WTC11 (cell line): ENCODE results near the gene FAM9C. TPM values are rescaled to one million over a fixed set of nuclear protein-coding genes. Genes with fewer than 3 reads are reported as not detected.

Source experiments
- ATAC-seq: fragments of 200-7000 bp; cut with Tn5 transposase; 2 replicates; pipeline ENCODE4 v1.10.0; 2021; ENCODE audit warnings: mild to moderate bottlenecking, moderate library complexity
- CTCF ChIA-PET: fragments of 300-600 bp; sonication (Branson Sonifier 250); formaldehyde crosslinking; loops from one replicate; lab custom pipeline; 2021; ENCODE audit warnings: antibody characterized with exemption; lab: Charles Lee
- POLR2A ChIA-PET: fragments of 350-600 bp; sonication (Branson Sonifier 250); formaldehyde crosslinking; loops from one replicate; lab custom pipeline; 2021; ENCODE audit warnings: antibody characterized with exemption; lab: Charles Lee
- DNase-seq: peaks from one replicate; pipeline ENCODE4 v3.0.0; 2021; ENCODE audit warnings: low spot score
- H3K27ac Mint-ChIP-seq: 2 replicates; pipeline ENCODE4 v1.8.0; 2021; ENCODE audit warnings: mixed read lengths
- H3K27me3 Mint-ChIP-seq: 2 replicates; pipeline ENCODE4 v1.8.0; 2021; ENCODE audit warnings: low read depth, mild to moderate bottlenecking, moderate library complexity, mixed read lengths
- H3K36me3 Mint-ChIP-seq: 2 replicates; pipeline ENCODE4 v1.8.0; 2021; ENCODE audit warnings: mixed read lengths
- H3K4me1 Mint-ChIP-seq: 2 replicates; pipeline ENCODE4 v1.8.0; 2022; ENCODE audit warnings: mixed read lengths
- H3K4me3 Mint-ChIP-seq: 2 replicates; pipeline ENCODE4 v1.8.0; 2021; ENCODE audit warnings: mild to moderate bottlenecking, moderate library complexity, mixed read lengths
- H3K9me3 Mint-ChIP-seq: 2 replicates; pipeline ENCODE4 v1.8.0; 2021; ENCODE audit warnings: mixed read lengths
- CREM ChIP-seq: sonication (generic); formaldehyde crosslinking; IDR thresholded peaks from 2 replicates; pipeline ENCODE4 v1.8.1; 2022; ENCODE audit warnings: mild to moderate bottlenecking, missing genetic modification reagents, moderate library complexity
- E2F1 ChIP-seq: sonication (generic); formaldehyde crosslinking; IDR thresholded peaks from 2 replicates; pipeline ENCODE4 v1.8.0; 2022; ENCODE audit warnings: mild to moderate bottlenecking, missing genetic modification reagents
- E2F4 ChIP-seq: sonication (generic); formaldehyde crosslinking; IDR thresholded peaks from 2 replicates; pipeline ENCODE4 v1.8.1; 2022; ENCODE audit warnings: low read depth, mild to moderate bottlenecking, moderate library complexity, missing genetic modification reagents, borderline replicate concordance
- E2F5 ChIP-seq: sonication (generic); formaldehyde crosslinking; IDR thresholded peaks from 2 replicates; pipeline ENCODE4 v1.8.1; 2022; ENCODE audit warnings: mild to moderate bottlenecking, moderate library complexity, missing genetic modification reagents
- ETV6 ChIP-seq: sonication (generic); formaldehyde crosslinking; IDR thresholded peaks from 2 replicates; pipeline ENCODE4 v1.8.1; 2022; ENCODE audit warnings: mild to moderate bottlenecking, missing genetic modification reagents
- GTF2I ChIP-seq: fragments of 250-450 bp; sonication (Bioruptor Pico); conservative IDR thresholded peaks from 2 replicates; pipeline ENCODE4 v1.4.0; 2021; ENCODE audit warnings: mild to moderate bottlenecking
- MAX ChIP-seq: sonication (generic); formaldehyde crosslinking; IDR thresholded peaks from 2 replicates; pipeline ENCODE4 v1.8.0; 2022; ENCODE audit warnings: mild to moderate bottlenecking, missing genetic modification reagents
- MXD4 ChIP-seq: fragments of 250-450 bp; sonication (Bioruptor Pico); IDR thresholded peaks from 2 replicates; pipeline ENCODE4 v1.8.0; 2021; ENCODE audit warnings: mild to moderate bottlenecking, moderate library complexity, borderline replicate concordance
- NFE2L1 ChIP-seq: sonication (generic); formaldehyde crosslinking; IDR thresholded peaks from 2 replicates; pipeline ENCODE4 v1.8.1; 2023; ENCODE audit warnings: missing genetic modification reagents
- NFYB ChIP-seq: sonication (generic); formaldehyde crosslinking; conservative IDR thresholded peaks from 2 replicates; pipeline ENCODE4 v1.8.0; 2022; ENCODE audit warnings: low read depth, missing genetic modification reagents
- NR2C2 ChIP-seq: sonication (generic); formaldehyde crosslinking; IDR thresholded peaks from 2 replicates; pipeline ENCODE4 v1.8.0; 2022; ENCODE audit warnings: mild to moderate bottlenecking, missing genetic modification reagents
- PRDM15 ChIP-seq: sonication (generic); formaldehyde crosslinking; IDR thresholded peaks from 2 replicates; pipeline ENCODE4 v1.8.0; 2022; ENCODE audit warnings: missing genetic modification reagents
- RORB ChIP-seq: fragments of 250-450 bp; sonication (Bioruptor Pico); IDR thresholded peaks from 2 replicates; pipeline ENCODE4 v1.9.0; 2021; ENCODE audit warnings: mild to moderate bottlenecking
- TEAD1 ChIP-seq: sonication (generic); formaldehyde crosslinking; IDR thresholded peaks from 2 replicates; pipeline ENCODE4 v1.8.0; 2022; ENCODE audit warnings: mild to moderate bottlenecking, missing genetic modification reagents
- TEAD4 ChIP-seq: sonication (generic); formaldehyde crosslinking; IDR thresholded peaks from 2 replicates; pipeline ENCODE4 v1.8.0; 2022; ENCODE audit warnings: mild to moderate bottlenecking, missing genetic modification reagents
- ZNF423 ChIP-seq: fragments of 250-450 bp; sonication (Bioruptor Pico); IDR thresholded peaks from 2 replicates; pipeline ENCODE4 v2.1.2; 2022; ENCODE audit warnings: mild to moderate bottlenecking, moderate library complexity
- total RNA-seq: library from RNA; stranded (reverse); gene quantifications from 3 replicates; pipeline ENCODE4 v1.2.3, GENCODE V29; 2021
- TF ChIP-seq, protein P1 (sequence below): sonication (generic); formaldehyde crosslinking; IDR thresholded peaks from 2 replicates; pipeline ENCODE4 v1.8.1; 2022; ENCODE audit warnings: low read depth, missing genetic modification reagents, borderline replicate concordance
- TF ChIP-seq, protein P2 (sequence below): sonication (generic); formaldehyde crosslinking; IDR thresholded peaks from 2 replicates; pipeline ENCODE4 v1.8.1; 2022; ENCODE audit warnings: missing genetic modification reagents, borderline replicate concordance
- TF ChIP-seq, protein P3 (sequence below): sonication (generic); formaldehyde crosslinking; IDR thresholded peaks from 2 replicates; pipeline ENCODE4 v1.8.1; 2023; ENCODE audit warnings: mild to moderate bottlenecking, missing genetic modification reagents

Gene FAM9C
- total RNA-seq, 1 experiment from 2014 or later: 0.28 TPM

DNA sequence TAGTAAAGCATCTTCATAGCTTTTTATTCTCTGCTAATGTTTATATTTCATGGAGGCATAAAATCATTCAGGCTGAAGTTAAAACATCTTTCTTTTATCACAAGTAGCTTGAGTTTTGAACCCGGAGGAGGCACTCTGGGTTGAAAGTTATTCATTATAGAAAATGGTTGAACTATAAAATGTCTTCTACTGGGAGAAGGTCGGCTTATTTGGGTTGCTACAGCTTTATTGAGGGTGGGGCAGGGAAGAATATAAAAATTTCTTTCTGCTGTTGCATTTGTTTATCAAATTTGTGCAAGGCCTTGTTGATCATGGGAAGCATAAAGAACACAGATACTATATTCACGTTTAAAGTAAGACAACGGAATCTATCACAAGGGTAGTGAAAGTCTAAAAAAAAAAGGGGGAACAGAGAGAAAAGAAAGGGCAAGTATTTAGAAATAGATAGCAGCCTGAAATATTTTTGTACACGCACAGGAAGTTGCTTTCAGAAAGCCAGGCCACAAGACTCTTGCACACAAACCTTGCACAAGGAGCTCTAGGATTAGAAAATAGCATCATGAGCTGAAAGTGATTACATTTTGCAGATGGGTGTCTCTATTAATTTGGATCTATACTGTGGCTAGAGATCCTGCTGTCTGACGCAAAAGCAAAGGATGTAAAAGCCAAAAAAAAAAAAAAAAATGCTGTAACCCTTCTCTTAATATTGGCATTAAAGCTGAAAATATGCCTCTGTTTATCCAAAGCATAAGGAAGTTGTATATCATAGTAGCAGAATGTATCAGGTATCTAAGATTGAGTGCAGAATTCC lies 37.2 kb upstream of the FAM9C start:
- ATAC-seq (no peak), DNase-seq (no peak)
- no peaks in the 10 kb centered on the region; the same call in 1 of the 2 replicates for H3K27me3 Mint-ChIP-seq
- H3K4me1 Mint-ChIP-seq: peaks cover 25% of the 10 kb centered on the region
- ChIA-PET POLR2A (no interaction called here), CTCF (no interaction called here)
- H3K9me3 Mint-ChIP-seq: no peaks in the 10 kb centered on the region
- no peak overlapping the region for H3K27ac Mint-ChIP-seq
- TF ChIP-seq GTF2I (CRISPR knock-in tag): no peak
- TF ChIP-seq E2F5 (CRISPR knock-in tag): no peak
- TF ChIP-seq NFYB: no peak
- no peak for TF ChIP-seq TEAD1
- no peak for TF ChIP-seq NFE2L1 (CRISPR knock-in tag)
- no peak for TF ChIP-seq RORB
- no peak for TF ChIP-seq MAX (CRISPR knock-in tag)
- TF ChIP-seq, protein P1, sequence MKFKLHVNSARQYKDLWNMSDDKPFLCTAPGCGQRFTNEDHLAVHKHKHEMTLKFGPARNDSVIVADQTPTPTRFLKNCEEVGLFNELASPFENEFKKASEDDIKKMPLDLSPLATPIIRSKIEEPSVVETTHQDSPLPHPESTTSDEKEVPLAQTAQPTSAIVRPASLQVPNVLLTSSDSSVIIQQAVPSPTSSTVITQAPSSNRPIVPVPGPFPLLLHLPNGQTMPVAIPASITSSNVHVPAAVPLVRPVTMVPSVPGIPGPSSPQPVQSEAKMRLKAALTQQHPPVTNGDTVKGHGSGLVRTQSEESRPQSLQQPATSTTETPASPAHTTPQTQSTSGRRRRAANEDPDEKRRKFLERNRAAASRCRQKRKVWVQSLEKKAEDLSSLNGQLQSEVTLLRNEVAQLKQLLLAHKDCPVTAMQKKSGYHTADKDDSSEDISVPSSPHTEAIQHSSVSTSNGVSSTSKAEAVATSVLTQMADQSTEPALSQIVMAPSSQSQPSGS (CRISPR knock-in tag): no peak
- TF ChIP-seq PRDM15 (CRISPR knock-in tag): no peak
- TF ChIP-seq E2F4 (CRISPR knock-in tag): no peak
- TF ChIP-seq CREM (CRISPR knock-in tag): no peak
- no peak for TF ChIP-seq TEAD4
- TF ChIP-seq NR2C2: no peak
- TF ChIP-seq ETV6 (CRISPR knock-in tag): no peak
- TF ChIP-seq ZNF423 (CRISPR knock-in tag): no peak
- no peak for TF ChIP-seq MXD4 (CRISPR knock-in tag)
- TF ChIP-seq E2F1: no peak
- TF ChIP-seq, protein P2, sequence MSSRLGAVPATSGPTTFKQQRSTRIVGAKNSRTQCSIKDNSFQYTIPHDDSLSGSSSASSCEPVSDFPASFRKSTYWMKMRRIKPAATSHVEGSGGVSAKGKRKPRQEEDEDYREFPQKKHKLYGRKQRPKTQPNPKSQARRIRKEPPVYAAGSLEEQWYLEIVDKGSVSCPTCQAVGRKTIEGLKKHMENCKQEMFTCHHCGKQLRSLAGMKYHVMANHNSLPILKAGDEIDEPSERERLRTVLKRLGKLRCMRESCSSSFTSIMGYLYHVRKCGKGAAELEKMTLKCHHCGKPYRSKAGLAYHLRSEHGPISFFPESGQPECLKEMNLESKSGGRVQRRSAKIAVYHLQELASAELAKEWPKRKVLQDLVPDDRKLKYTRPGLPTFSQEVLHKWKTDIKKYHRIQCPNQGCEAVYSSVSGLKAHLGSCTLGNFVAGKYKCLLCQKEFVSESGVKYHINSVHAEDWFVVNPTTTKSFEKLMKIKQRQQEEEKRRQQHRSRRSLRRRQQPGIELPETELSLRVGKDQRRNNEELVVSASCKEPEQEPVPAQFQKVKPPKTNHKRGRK (CRISPR knock-in tag): no peak
- TF ChIP-seq, protein P3, sequence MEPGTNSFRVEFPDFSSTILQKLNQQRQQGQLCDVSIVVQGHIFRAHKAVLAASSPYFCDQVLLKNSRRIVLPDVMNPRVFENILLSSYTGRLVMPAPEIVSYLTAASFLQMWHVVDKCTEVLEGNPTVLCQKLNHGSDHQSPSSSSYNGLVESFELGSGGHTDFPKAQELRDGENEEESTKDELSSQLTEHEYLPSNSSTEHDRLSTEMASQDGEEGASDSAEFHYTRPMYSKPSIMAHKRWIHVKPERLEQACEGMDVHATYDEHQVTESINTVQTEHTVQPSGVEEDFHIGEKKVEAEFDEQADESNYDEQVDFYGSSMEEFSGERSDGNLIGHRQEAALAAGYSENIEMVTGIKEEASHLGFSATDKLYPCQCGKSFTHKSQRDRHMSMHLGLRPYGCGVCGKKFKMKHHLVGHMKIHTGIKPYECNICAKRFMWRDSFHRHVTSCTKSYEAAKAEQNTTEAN (CRISPR knock-in tag): no peak
- H3K4me3 Mint-ChIP-seq: no peak overlapping the region
- H3K36me3 Mint-ChIP-seq: no peaks in the 10 kb centered on the region
